H1 (cell line): Measurements from ENCODE around the gene RNMT.

Experiments used
- BRCA1 ChIP-seq: IDR thresholded peaks from 2 replicates; pipeline ENCODE4 v1.6.1; 2012; ENCODE audit warnings: low read depth, low read length, improper control_type of control experiment
- CHD2 ChIP-seq: IDR thresholded peaks from 2 replicates; pipeline ENCODE4 v1.6.1; 2012; ENCODE audit warnings: low read length, improper control_type of control experiment
- EZH2 ChIP-seq: fragments of 200-600 bp; sonication (generic); IDR thresholded peaks from 2 replicates; pipeline ENCODE4 v1.7.1; 2012; ENCODE audit warnings: low read depth, mild to moderate bottlenecking, moderate library complexity, low read length, inconsistent platforms; ENCODE audit not compliant: severe bottlenecking
- KDM1A ChIP-seq: fragments of 200-600, 300-600 bp; sonication (generic); IDR thresholded peaks from 2 replicates; pipeline ENCODE4 v1.7.1; 2016; ENCODE audit warnings: mild to moderate bottlenecking, low read length, borderline replicate concordance
- KDM4A ChIP-seq: IDR thresholded peaks from one replicate; pipeline ENCODE4 v1.7.1; 2012; ENCODE audit warnings: low read depth, mild to moderate bottlenecking, moderate library complexity, low read length, inconsistent platforms; ENCODE audit not compliant: severe bottlenecking
- POLR2A ChIP-seq, 2 experiments: IDR thresholded peaks; 1 replicate in 1 of 2; 2 replicates in 1 of 2; pipeline ENCODE4 v1.6.1; 2011; ENCODE audit warnings: low read depth in 2 of 2, low read length in 2 of 2, mild to moderate bottlenecking in 2 of 2; ENCODE audit errors: control extremely low read depth in 1 of 2
- SP1 ChIP-seq: IDR thresholded peaks from 2 replicates; pipeline ENCODE4 v1.6.1; 2011; ENCODE audit warnings: low read depth, low read length
- YY1 ChIP-seq: IDR thresholded peaks from 2 replicates; pipeline ENCODE4 v1.6.1; 2011; ENCODE audit warnings: low read depth, mild to moderate bottlenecking, low read length
- TF ChIP-seq, protein P1 (sequence below): IDR thresholded peaks from 2 replicates; pipeline ENCODE4 v1.6.1; 2011; ENCODE audit warnings: low read length, improper control_type of control experiment
- TF ChIP-seq, protein P2 (sequence below), 3 experiments: IDR thresholded peaks; 1 replicate in 2 of 3; 2 replicates in 1 of 3; pipeline versions ENCODE4 v1.5.1 to v1.6.1; 2011; ENCODE audit warnings: low read length in 3 of 3, mild to moderate bottlenecking in 3 of 3, inconsistent platforms in 2 of 3, low read depth in 1 of 3, moderate library complexity in 1 of 3; ENCODE audit not compliant: insufficient read depth in 1 of 3; ENCODE audit errors: control extremely low read depth in 1 of 3

DNA sequence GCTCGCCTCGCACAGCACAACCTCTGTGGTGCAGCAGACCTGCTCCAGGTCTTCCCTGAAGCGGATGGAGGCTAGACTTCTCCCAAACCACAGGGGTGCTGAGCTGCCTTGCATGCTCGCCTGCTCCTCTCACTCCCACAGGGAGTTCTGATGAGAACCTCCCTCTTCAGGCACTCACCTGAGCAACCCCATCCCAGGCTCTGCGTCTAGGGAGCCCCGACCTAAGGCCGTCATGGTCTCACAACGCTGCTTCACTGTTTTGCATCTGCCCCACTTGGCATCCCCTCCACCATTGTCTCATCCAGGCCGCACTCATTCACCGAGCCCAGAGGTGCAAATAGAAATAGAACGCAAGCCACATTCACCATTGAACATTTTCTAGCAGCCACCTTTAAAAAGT is 72.9 kb downstream of the RNMT start:
- no peak for TF ChIP-seq EZH2
- TF ChIP-seq CHD2: no peak
- TF ChIP-seq, protein P1, sequence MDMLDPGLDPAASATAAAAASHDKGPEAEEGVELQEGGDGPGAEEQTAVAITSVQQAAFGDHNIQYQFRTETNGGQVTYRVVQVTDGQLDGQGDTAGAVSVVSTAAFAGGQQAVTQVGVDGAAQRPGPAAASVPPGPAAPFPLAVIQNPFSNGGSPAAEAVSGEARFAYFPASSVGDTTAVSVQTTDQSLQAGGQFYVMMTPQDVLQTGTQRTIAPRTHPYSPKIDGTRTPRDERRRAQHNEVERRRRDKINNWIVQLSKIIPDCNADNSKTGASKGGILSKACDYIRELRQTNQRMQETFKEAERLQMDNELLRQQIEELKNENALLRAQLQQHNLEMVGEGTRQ: no peak
- no peak for TF ChIP-seq SP1
- TF ChIP-seq YY1: no peak
- TF ChIP-seq POLR2A (IDR thresholded peaks at IDR 0.05; ENCODE audit: control extremely low read depth in 1 of 2, low read depth in 2 of 2, low read length in 2 of 2): no peak
- TF ChIP-seq, protein P2, sequence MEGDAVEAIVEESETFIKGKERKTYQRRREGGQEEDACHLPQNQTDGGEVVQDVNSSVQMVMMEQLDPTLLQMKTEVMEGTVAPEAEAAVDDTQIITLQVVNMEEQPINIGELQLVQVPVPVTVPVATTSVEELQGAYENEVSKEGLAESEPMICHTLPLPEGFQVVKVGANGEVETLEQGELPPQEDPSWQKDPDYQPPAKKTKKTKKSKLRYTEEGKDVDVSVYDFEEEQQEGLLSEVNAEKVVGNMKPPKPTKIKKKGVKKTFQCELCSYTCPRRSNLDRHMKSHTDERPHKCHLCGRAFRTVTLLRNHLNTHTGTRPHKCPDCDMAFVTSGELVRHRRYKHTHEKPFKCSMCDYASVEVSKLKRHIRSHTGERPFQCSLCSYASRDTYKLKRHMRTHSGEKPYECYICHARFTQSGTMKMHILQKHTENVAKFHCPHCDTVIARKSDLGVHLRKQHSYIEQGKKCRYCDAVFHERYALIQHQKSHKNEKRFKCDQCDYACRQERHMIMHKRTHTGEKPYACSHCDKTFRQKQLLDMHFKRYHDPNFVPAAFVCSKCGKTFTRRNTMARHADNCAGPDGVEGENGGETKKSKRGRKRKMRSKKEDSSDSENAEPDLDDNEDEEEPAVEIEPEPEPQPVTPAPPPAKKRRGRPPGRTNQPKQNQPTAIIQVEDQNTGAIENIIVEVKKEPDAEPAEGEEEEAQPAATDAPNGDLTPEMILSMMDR (IDR thresholded peaks at IDR 0.05; ENCODE audit: control extremely low read depth in 1 of 3, insufficient read depth in 1 of 3, low read depth in 1 of 3, low read length in 3 of 3): no peak
- no peak for TF ChIP-seq BRCA1
- TF ChIP-seq KDM4A: no peak
- no peak for TF ChIP-seq KDM1A
